ENCODE data around the gene NOTO.

Gene NOTO

GRCh38 chr2:73176205-73176880 is 26.0 kb upstream of the NOTO start:
- Histone ChIP-seq H2AFZ (ENCODE audit: low read depth, low read length) (peak overlapping the region; percentile 59; the same call in 1 of the 2 replicates), H3K9me3 (ENCODE audit: insufficient read depth, low read length) (no peaks in the 10 kb centered on the region), H3K79me2 (ENCODE audit: low read length) (no peaks in the 10 kb centered on the region), H3K9ac (ENCODE audit: low read length) (peak overlapping the region; percentile 60; the same call in 1 of the 2 replicates), H3K36me3 (replicated peaks; ENCODE audit: low read depth, low read length) (no peaks in the 10 kb centered on the region), H3K27me3 (ENCODE audit: low read depth, low read length) (peaks cover 12% of the 10 kb centered on the region), H3K4me1 (ENCODE audit: low read length) (peaks cover 10% of the 10 kb centered on the region), H3K4me2 (ENCODE audit: low read length) (peak overlapping the region; percentile 95), H4K20me1 (ENCODE audit: insufficient read depth, low read length) (no peaks in the 10 kb centered on the region), H3K4me3 (ENCODE audit: low read length) (peak overlapping the region; percentile 82), H3K27ac (ENCODE audit: low read length) (no peak overlapping the region)
- TF ChIP-seq CTCF (IDR thresholded peaks at IDR 0.05; ENCODE audit: low read depth, low read length) (no peak), EZH2phosphoT487 (IDR thresholded peaks at IDR 0.05; ENCODE audit: low read depth) (no peak)

- H3K27ac ChIP-seq (ENCODE audit: low read length), result no peak overlapping the region
- TF ChIP-seq EZH2phosphoT487 (IDR thresholded peaks at IDR 0.05; ENCODE audit: low read depth) (no peak), CTCF (IDR thresholded peaks at IDR 0.05; ENCODE audit: low read depth, low read length) (peak; percentile 92)
- H3K36me3 ChIP-seq (replicated peaks; ENCODE audit: low read depth, low read length), result no peaks in the 10 kb centered on the region
- peaks cover 10% of the 10 kb centered on the region for H3K4me1 ChIP-seq (ENCODE audit: low read length)
- H4K20me1 ChIP-seq (ENCODE audit: insufficient read depth, low read length), result no peaks in the 10 kb centered on the region
- H3K79me2 ChIP-seq (ENCODE audit: low read length), result no peaks in the 10 kb centered on the region
- H2AFZ ChIP-seq (ENCODE audit: low read depth, low read length), result peak overlapping the region; percentile 59
- no peaks in the 10 kb centered on the region for H3K9me3 ChIP-seq (ENCODE audit: insufficient read depth, low read length)
- H3K4me2 ChIP-seq (ENCODE audit: low read length), result peak overlapping the region; percentile 95
- peak overlapping the region; percentile 60 for H3K9ac ChIP-seq (ENCODE audit: low read length)
- H3K4me3 ChIP-seq (ENCODE audit: low read length), result peak overlapping the region; percentile 82
- H3K27me3 ChIP-seq (ENCODE audit: low read depth, low read length), result peaks cover 12% of the 10 kb centered on the region
These were observed 25.3 kb upstream of the NOTO start for GRCh38 chr2:73176881-73177644.

GRCh38 chr2:73177645-73178255 is 24.6 kb upstream of the NOTO start:
- Histone ChIP-seq H3K4me2 (ENCODE audit: low read length) (peak overlapping the region; percentile 95), H3K27ac (ENCODE audit: low read length) (no peak overlapping the region), H3K9ac (ENCODE audit: low read length) (peak overlapping the region; percentile 38), H4K20me1 (ENCODE audit: insufficient read depth, low read length) (no peaks in the 10 kb centered on the region), H2AFZ (ENCODE audit: low read depth, low read length) (peak overlapping the region; percentile 99), H3K4me3 (ENCODE audit: low read length) (peak overlapping the region; percentile 82), H3K36me3 (replicated peaks; ENCODE audit: low read depth, low read length) (no peaks in the 10 kb centered on the region), H3K79me2 (ENCODE audit: low read length) (no peaks in the 10 kb centered on the region), H3K4me1 (ENCODE audit: low read length) (peaks cover 10% of the 10 kb centered on the region), H3K27me3 (ENCODE audit: low read depth, low read length) (peaks cover 12% of the 10 kb centered on the region), H3K9me3 (ENCODE audit: insufficient read depth, low read length) (no peaks in the 10 kb centered on the region)
- TF ChIP-seq CTCF (IDR thresholded peaks at IDR 0.05; ENCODE audit: low read depth, low read length) (no peak; the same call in none of the 2 replicates), EZH2phosphoT487 (IDR thresholded peaks at IDR 0.05; ENCODE audit: low read depth) (no peak)

GRCh38 chr2:73185965-73186364 is 16.4 kb upstream of the NOTO start:
- Histone ChIP-seq H3K9me3 (ENCODE audit: insufficient read depth, low read length) (no peaks in the 10 kb centered on the region), H3K4me1 (ENCODE audit: low read length) (no peaks in the 10 kb centered on the region), H3K9ac (ENCODE audit: low read length) (no peak overlapping the region), H3K79me2 (ENCODE audit: low read length) (no peaks in the 10 kb centered on the region), H3K4me3 (ENCODE audit: low read length) (no peak overlapping the region), H4K20me1 (ENCODE audit: insufficient read depth, low read length) (no peaks in the 10 kb centered on the region), H2AFZ (ENCODE audit: low read depth, low read length) (no peak overlapping the region), H3K4me2 (ENCODE audit: low read length) (no peak overlapping the region), H3K27ac (ENCODE audit: low read length) (no peak overlapping the region), H3K27me3 (ENCODE audit: low read depth, low read length) (peaks cover 5% of the 10 kb centered on the region; the same call in 1 of the 2 replicates), H3K36me3 (replicated peaks; ENCODE audit: low read depth, low read length) (no peaks in the 10 kb centered on the region)
- TF ChIP-seq EZH2phosphoT487 (IDR thresholded peaks at IDR 0.05; ENCODE audit: low read depth) (no peak), CTCF (IDR thresholded peaks at IDR 0.05; ENCODE audit: low read depth, low read length) (no peak)

Data from OCI-LY3 (cell line).